Gastrocnemius medialis (tissue), 4 donors: ENCODE results near the gene MAPK6.

Experiments used
- CTCF ChIP-seq, 5 experiments: fragments of 450-650 bp in 3 of 5; fragments of 200-600 bp in 2 of 5; sonication (generic) in 2 of 5; IDR thresholded peaks in 4 of 5; conservative IDR thresholded peaks in 1 of 5; 1 replicate in 4 of 5; 2 replicates in 1 of 5; pipeline ENCODE4 v1.5.1; 2016 to 2019; ENCODE audit warnings: antibody characterized with exemption in 5 of 5, mild to moderate bottlenecking in 3 of 5, moderate library complexity in 3 of 5
- POLR2A ChIP-seq, 2 donors: fragments of 450-650 bp; IDR thresholded peaks; one replicate each; pipeline ENCODE4 v1.6.1; 2017; ENCODE audit warnings: antibody characterized with exemption in 2 of 2, mild to moderate bottlenecking in 2 of 2, moderate library complexity in 2 of 2

GRCh38 chr15:52103217-52104207 is 84.5 kb downstream of the MAPK6 start:
- TF ChIP-seq CTCF (IDR thresholded peaks at IDR 0.05 in 4 of 5, conservative IDR thresholded peaks at IDR 0.05 in 1 of 5) (no peak), POLR2A (IDR thresholded peaks at IDR 0.05) (no peak)
